HK-2 (cell line): ENCODE results near the gene MRPS2.
A peak's percentile ranks its signal among the peaks of the same experiment; 100 is the strongest.
"Not testable (repeated sequence)": the region's sequence is repeated elsewhere in the genome, so short reads cannot be mapped to it uniquely, and the experiment has no call there.

Experiments
- DNase-seq: peaks from one replicate; pipeline ENCODE4 v3.0.0-alpha.2; 2018; ENCODE audit not compliant: unreplicated experiment

MRPS2 gene

GRCh38 chr9:135500525-135501260, at the start of gene MRPS2:
TSS of gene MRPS2 (plus strand) at chr9:135500682. CDS start at chr9:135500711, 29 bp downstream.
- peak; percentile 89 for DNase-seq

- DNase-seq: no peak
Observed at GRCh38 chr9:135450956-135451355, 49.5 kb upstream of the MRPS2 start.

GRCh38 chr9:135451909-135452308, 48.6 kb upstream of the MRPS2 start:
- not testable (repeated sequence) for DNase-seq

GRCh38 chr9:135454737-135455136, 45.7 kb upstream of the MRPS2 start:
- no peak for DNase-seq

GRCh38 chr9:135455401-135456030, 45.0 kb upstream of the MRPS2 start:
- DNase-seq: no peak

GRCh38 chr9:135456436-135457104, 43.9 kb upstream of the MRPS2 start:
- no peak for DNase-seq

GRCh38 chr9:135458478-135458877, 42.0 kb upstream of the MRPS2 start:
- not testable (repeated sequence) for DNase-seq

GRCh38 chr9:135461936-135462335, 38.5 kb upstream of the MRPS2 start:
- DNase-seq: no peak

- DNase-seq: peak; percentile 38
Observed at GRCh38 chr9:135463140-135463539, 37.3 kb upstream of the MRPS2 start.

GRCh38 chr9:135464181-135464580, 36.3 kb upstream of the MRPS2 start:
- DNase-seq: no peak

GRCh38 chr9:135468854-135469521, 31.5 kb upstream of the MRPS2 start:
- DNase-seq: no peak

- no peak for DNase-seq
Observed at GRCh38 chr9:135471791-135472640, 28.5 kb upstream of the MRPS2 start.

GRCh38 chr9:135473972-135474543, 26.4 kb upstream of the MRPS2 start:
- no peak for DNase-seq

- no peak for DNase-seq
Observed at GRCh38 chr9:135474915-135475314, 25.6 kb upstream of the MRPS2 start.

- no peak for DNase-seq
Observed at GRCh38 chr9:135476561-135477355, 23.7 kb upstream of the MRPS2 start.

GRCh38 chr9:135478191-135478590, 22.3 kb upstream of the MRPS2 start:
- DNase-seq: no peak

- DNase-seq: no peak
Observed at GRCh38 chr9:135478829-135479468, 21.5 kb upstream of the MRPS2 start.

- no peak for DNase-seq
Observed at GRCh38 chr9:135479469-135480052, 20.9 kb upstream of the MRPS2 start, which contains the start of gene PPP1R26. TSS of gene PPP1R26 (plus strand) at chr9:135479782. CDS start at chr9:135484511, 4,729 bp downstream.
